Cardiac septum (tissue), 1 donor: ENCODE measurements around the gene BACH2. TPM values are rescaled to one million over a fixed set of nuclear protein-coding genes. Genes with fewer than 3 reads are reported as not detected.
"Not testable (repeated sequence)": the region's sequence is repeated elsewhere in the genome, so short reads cannot be mapped to it uniquely, and the experiment has no call there.

Source experiments
- DNase-seq: peaks from one replicate; pipeline ENCODE4 v3.0.0-alpha.2; 2020; ENCODE audit warnings: low spot score
- intact Hi-C: fragments of 100-400 bp; cut with DNase I; formaldehyde crosslinking; loops from one replicate; pipeline ENCODE4 v1.14.0; 2022
- total RNA-seq: library from RNA; stranded (reverse); fragmentation: NEBNext Ultra II Directional; extraction: Animal tissue kit (Norgen Biotek cat#: 25700); gene quantifications from one replicate; pipeline ENCODE4 v1.2.1, GENCODE V29; 2021
- donor health status: DM: no; HTN: no; CAD: no.

Gene BACH2
- total RNA-seq, 1 donor from 2014 or later: 8.4 TPM

DNA sequence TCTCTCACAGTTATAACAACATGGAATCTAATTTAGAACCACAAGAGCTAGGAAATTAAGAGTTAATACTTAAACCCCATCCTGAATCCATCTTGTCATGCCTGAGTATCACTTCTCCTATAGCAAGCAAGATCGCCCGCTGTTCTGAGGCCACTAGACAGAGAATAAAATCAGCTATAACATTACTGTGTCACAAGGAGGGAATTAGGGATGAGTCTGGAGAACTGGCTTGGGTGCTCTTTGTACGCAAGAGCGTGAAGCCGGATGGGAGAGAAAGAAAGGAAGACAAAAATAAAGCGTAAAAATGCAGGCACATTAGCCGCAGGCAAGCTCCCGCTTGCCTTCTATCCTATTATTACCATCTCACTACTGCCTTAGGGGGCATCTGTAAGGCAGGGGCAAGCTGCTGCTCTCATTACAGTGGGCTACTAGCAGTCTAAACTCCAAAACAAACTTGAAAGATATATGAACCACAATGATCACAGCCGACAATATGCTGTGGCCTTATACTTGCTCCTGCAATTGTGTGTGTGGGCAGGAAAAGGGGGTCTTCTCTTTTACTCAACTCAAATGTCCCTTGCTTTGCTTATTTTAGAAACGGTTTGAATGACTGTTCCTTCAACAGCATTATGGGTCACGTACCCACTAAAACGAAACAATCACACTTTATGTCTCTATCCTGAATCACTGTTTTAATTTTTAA is 320.5 kb downstream of the BACH2 start:
- intact Hi-C loops: no loop called here
- no peak for DNase-seq

DNA sequence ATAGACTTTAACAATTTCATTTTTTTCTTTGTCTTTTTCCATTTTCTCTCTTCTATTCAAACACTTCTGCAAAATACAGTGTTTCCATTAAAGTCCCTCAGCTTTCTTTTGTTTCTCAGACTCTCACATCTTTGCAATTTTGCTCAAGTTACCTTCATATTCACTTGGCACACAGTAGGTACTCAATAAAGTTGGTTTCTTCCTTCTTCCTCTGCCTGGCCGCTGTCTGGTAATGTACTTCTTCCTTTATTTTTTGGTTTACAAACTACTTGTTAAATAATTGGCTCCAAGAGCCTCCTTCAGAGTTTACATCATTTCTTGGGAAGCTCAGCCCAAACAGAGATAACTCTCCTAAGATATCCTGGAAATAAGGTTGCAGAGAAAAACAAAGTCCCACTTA is 321.3 kb downstream of the BACH2 start:
- intact Hi-C loops: no loop called here
- no peak for DNase-seq

DNA sequence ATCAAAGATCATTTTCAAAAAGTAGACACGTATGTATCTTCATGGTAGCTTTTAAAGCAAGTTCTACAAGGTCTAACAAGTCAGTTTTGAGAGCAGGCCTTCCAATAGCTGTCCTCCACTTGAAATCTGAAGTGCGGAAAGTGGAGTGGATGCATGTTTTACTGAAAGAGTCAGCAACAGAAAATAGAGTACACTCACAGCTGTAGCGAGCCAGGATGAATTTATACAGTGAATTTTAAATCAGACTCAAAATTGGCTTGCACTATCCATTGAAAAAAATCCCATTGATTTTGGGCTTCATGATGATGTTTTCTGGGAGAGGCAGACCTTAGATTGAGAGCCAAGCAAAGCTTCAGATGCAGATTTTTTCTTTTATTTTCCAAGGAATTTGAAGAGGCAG is 321.8 kb downstream of the BACH2 start:
- intact Hi-C loops: loop anchor here (5.0 kb wide), 4 partner anchors 122 to 412 kb away; partner anchors contain the start of gene BACH2
- DNase-seq: no peak

DNA sequence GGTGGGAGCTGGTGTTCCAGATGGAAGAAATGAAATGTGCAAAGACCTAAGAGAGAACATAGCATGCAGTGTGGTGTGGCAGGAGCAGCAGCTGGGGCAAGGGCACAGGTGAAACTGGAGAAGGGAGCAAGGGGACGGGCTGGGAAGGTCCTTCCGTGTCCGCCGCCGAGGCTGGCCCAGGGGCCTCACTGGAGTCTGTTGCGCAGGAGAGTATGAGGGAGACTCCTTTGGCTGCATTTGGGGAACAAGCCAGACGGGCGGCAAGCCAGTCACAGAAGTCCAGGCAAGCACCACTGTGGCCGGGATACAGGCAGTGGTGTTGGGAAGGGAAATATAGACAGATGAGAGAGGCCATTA is 324.6 kb downstream of the BACH2 start:
- intact Hi-C loops: loop anchor here (5.0 kb wide), 4 partner anchors 125 to 415 kb away; partner anchors contain the start of gene BACH2
- DNase-seq: no peak

DNA sequence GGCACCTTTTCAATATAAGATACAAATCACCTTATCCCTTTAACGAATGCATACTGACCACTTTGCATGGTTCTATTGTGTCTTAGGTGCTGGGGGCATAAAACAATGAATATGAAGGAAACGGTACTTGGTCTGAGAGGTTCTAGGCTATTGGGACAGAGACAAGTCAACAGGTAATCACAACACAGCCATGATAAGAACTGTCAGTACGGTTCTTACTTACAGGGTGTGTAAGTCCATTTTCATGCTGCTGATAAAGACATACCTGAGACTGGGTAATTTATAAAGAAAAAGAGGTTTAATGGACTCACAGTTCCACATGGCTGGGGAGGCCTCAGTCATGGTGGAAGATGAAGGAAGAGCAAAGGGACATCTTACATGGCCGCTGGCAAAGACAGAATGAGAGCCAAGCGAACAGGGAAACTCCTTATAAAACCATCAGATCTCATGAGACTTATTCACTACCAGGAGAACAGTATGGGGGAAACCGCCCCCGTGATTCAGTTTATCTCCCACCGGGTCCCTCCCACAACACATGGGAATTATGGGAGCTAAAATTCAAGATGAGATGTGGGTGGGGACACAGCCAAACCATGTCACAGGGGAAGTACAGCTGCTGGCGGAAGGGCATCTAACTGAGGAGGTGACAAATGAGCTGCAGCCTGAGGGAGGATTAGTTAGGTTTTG is 325.2 kb downstream of the BACH2 start:
- intact Hi-C loops: loop anchor here (5.0 kb wide), 4 partner anchors 126 to 416 kb away; partner anchors contain the start of gene BACH2
- not testable (repeated sequence) for DNase-seq

DNA sequence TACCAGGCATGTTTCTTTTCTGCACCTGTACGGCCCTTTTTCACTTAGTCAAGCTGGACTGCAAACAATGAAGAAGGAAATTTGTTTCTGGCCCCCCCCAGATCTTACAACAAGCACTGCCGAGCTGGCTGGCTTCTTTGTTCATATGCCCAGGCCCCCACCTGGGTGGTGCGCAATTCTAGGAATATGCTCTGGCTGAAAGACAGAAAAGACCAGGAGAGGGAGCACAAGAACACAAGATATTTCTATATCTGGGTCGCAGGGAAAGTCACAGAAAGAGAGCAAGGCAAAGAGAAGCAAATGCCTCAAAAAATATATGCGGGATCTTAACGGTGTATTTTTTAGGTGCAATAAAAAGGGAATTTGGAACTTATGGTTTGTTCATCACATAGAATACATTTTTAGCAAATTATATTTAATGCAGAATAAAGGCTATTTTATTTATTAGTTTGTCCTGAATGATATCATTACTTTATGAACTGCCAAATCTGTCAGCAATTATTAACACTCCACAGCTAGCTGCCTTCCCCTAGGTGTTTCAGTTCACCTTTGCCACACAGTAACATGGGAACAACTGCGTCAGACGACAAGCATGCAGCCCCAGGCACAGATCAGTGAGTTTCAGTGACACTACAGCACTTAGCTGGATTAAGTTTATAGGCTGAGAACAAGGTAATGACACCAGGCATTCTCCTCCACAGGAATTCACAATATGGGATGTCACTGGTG is 325.9 kb downstream of the BACH2 start:
- DNase-seq: no peak
- intact Hi-C loops: loop anchor here (5.0 kb wide), 4 partner anchors 127 to 417 kb away; partner anchors contain the start of gene BACH2

DNA sequence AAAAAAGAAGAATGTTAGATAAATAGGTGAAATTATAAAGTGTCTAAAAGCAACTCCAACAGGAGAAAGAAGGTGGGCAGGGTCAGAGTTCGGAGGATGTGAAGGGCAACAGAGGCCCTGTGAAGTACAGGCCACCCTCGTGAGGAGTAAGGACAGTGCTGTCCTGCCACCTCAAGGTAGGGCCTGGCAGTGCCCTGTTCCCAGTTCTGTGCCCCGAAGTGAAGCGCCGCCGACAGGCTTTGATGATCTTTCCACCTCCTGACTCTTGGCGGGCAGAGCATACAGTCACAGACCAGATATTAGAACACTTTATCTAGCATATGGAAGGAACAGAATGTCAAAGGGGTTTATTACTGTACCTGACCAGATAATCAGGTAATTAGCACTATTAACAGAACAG is 326.6 kb downstream of the BACH2 start:
- no peak for DNase-seq

DNA sequence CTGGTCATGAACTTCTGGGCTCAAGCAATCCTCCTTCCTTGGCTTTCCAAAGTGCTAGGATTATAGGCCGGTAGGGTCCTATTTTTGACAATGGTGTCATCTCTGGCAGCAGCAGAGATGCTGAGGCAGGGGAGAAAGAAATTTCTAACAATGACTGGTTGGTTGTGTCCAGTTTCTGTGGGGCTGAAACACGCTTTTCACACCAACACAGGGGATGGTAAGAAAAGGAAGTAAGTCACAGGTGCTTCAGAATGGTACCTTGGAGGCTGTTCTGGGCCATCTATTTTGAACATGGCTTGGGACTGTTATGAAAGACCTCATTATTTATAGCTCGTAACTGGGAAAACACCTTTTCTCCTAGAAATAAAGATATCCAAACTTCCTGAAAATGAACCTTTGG is 329.7 kb downstream of the BACH2 start:
- DNase-seq: no peak
- intact Hi-C loops: no loop called here

More for the DNA sequence above, 326.6 kb downstream of the BACH2 start:
- intact Hi-C loops: loop anchor here (5.0 kb wide), 4 partner anchors 127 to 417 kb away; partner anchors contain the start of gene BACH2

DNA sequence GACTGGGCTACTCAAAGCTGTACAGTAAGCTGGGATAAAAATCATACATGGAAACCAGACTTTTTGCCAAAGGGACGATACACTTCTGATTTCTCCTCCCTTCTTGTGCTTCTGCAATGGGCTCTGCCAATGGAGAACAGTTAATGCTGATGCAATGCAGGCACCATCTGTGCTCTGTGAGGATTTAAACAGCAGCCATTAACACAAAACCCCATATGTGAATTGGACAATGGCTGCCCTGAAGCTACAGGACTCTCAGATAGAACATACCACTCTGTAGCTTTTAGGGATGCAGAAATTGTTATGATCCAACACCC is 330.5 kb downstream of the BACH2 start:
- intact Hi-C loops: no loop called here
- DNase-seq: no peak

DNA sequence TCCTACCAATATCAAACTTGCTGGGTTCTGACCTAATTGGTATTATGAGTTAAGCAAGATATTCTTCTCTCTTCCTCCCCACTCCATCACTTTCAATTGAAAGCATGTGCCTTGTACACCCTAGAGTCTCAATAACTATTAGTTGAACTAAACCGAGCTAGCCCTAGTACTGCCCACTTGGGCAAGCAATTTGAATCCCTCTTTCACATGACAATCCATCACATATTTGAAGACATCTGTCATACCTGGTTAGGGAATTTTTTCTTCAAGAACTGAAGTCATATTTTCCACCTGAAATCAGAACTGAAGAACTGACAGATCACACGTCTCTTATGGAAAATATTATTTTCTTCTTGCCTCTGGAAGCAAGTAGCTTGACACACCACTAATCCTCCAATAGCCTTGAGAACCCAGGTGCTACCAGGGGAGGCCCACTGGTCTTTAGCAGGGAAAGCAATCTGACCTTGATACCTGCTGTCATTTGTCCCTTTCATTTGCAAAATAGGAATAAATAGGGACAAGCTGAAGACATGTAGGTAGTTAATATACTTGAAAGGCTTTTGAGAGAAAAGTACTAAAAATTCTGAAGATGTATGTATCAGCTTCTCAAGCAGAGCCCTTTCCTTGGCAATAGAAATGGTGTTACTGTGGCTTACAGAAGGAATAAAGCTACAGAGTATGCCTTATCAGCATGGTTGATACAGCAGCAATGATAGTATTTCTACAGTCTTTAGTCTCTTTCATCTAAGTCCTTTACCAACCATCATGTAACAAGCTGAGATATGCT is 331.0 kb downstream of the BACH2 start:
- intact Hi-C loops: no loop called here
- DNase-seq: no peak

DNA sequence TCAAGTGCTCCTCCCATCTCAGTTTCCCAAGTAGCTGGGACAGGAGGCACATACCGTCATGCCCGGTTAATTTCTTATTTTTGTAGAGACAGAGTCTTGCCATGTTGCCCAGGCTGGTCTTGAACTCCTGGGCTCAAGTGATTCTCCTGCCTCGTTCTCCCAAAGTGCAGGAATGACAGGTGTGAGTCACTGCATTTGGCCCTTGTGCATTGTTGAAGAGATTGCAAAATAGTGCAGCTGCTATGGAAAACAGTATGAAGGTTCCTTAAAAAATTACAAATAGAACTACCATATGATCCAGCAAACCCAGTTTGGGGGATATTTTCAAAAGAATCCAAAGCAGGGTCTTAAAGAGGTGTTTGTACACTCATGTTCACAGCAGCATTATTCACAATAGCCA is 333.3 kb downstream of the BACH2 start:
- intact Hi-C loops: no loop called here

DNA sequence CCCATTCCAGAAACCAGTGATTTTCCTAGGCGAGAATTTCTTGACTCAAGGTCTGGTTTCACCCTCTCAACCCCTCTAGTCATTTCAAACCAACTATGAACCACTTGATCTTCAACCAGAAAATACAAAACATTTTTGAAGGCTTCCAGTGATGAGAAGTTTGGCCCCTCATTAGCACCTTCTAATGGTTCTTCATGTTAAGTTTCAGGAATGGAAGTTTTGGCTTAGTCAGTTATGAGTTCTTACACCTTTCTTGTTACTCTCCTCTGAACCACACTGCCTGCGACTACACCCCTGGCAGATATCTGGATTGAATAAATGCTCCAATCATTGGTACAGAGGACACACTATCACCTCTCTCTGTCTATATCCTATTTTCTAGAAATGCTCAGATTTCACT is 335.2 kb downstream of the BACH2 start:
- no peak for DNase-seq
- intact Hi-C loops: no loop called here

More for the DNA sequence above, 333.3 kb downstream of the BACH2 start:
- DNase-seq: no peak

DNA sequence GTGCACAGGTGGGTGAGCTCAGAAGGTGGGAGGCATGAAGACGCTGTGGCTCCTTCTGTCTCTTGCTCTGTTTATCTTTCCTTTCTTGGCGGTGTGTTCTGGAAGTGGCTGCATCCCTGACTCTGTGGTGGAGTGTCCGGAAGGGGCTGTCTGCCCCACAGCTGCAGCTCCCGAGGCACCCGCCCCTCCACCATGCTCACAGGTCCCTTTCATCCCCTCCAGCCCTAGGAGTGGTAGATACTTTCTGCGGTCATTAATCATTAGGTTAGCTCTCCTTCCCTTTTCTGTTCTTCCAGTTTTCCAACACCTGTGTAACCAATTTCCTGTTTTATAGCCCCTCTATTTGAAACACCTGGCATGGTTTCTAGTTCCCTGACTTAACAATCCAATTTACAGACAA is 336.8 kb downstream of the BACH2 start:
- intact Hi-C loops: no loop called here
- no peak for DNase-seq

DNA sequence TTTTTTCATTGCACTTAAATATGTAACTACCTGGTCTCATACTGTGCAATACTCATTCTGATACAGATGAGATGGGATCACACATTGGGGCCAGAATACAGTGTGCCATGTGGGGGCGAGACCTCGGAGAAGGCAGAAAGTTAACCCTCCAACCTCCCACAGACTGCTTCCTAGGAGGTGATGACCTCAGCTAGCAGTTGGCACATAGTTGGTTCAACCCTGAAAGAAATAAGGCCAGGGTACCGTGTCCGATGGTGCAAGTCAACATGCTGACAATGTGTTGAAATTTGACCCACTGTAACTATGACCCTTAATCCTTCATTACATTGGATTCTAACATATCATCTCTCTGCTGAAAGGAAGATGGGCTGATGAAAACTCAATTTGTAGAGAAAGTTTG is 340.5 kb downstream of the BACH2 start:
- DNase-seq: no peak
- intact Hi-C loops: no loop called here

DNA sequence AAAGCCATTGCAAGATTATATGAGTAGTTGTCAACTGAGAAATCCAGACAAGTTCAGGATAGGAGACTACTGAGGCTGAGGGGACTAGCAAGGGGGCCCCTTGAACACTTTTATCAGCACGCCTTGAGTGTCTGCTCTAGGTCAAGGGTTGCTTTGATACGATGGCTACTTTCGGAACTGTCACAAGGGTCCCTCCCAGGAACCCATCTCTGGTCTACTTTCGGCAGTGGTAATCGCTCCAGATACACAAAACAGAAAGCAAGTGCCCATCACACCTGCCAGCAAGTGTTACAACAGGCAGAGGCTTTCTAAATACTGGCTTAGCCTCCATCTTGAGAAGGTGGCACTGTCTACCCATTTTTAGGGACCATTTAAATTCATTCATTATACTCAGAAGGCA is 341.3 kb downstream of the BACH2 start:
- intact Hi-C loops: no loop called here
- DNase-seq: no peak

DNA sequence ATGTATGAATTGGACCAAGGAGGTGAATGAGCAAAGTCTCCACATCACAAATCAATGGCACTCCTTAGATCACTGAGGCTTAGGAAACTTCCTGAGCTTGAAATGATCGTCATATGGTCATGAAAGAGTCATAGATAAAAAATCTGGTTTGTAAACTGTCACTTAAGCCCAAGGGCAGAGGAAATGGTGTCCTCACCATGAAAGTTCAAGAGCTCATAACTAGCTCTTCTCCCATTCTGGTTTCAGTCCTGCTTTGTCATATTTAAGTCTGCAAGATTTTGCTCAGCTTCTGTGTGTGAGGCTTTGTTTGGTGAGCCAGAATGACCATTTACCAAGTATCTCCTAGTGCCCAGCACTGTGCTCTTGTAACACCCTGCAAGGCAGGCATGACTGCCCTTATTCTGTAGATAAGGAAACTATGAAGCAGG is 341.9 kb downstream of the BACH2 start:
- DNase-seq: no peak
- intact Hi-C loops: no loop called here

DNA sequence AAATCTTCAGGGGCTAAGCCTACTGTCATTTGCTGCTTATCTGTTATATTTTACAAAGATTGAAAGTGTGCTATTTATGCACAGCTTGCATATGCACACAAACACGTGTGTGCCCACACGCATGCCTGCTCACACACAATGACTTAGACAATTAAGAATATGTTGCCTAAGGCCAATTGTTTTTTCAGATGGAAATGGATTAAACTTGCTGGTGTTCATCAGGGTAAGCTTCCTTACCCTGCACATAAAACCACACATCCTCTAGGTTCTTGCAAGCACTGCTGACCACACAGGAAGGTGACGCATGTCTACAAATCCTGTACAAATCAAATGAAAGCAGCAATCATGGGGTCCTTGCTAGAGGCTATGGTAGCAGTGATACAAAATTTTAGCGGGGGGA is 344.0 kb downstream of the BACH2 start:
- intact Hi-C loops: no loop called here
- no peak for DNase-seq

DNA sequence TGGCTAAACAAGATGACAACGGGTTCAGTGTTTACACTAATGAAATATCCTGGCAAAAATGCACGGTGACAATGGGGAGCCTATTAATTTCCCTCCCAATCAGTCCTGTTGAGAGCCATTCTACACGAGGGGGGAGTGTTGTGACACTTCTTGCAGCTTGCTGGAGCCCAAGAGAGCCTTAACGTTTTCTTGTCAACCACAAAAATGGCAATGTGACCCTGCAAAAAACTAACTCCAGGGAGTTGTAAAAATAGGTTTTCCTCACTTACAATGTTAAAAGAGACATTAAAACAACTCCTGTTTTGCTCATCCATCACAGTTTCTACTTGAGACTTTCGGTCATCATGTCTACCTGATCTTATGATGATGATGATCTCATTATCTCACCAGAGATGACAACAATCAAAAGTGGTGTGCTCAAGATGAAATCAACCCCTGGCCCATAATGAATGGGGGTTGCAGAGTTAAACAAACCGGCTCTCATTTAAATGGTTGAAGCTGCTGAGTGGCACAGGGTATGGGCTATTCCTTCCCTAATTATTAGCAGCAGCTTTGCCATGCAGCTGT is 344.5 kb downstream of the BACH2 start:
- DNase-seq: no peak
- intact Hi-C loops: no loop called here

DNA sequence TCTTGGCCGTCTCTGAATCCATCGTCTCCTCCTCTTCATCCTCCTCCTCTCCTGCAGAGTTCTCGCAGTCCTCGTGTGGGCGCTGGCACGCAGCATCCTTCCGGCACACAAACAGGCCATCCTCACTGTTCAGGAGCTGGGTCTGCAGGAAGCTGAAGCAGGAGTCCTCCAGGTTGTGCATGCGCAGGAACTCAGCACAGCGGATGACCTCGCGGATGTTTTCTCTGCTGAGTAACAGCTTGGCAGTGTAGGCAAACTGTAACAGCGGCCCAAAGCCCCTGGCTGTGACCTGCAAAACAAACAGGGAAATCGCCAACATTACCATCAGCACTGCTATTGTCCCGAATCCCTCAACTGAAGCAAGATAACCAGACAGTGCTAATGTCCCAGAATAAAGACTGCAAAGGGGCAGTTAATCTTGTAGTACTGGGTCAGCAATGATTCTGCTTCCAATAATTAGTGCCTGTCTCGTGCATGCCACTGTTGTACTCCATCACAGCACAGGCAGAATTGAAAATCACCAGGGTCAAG is 345.0 kb downstream of the BACH2 start:
- intact Hi-C loops: no loop called here

More for the DNA sequence above, 345.0 kb downstream of the BACH2 start:
- no peak for DNase-seq
